Activated naive CD4-positive, alpha-beta T cell treated with anti-CD3 and anti-CD28 coated beads, Interleukin-2, amount 10 ng/mL, durations not matched to agents 7 days and 5 days (primary cell): ENCODE results near the gene ZKSCAN1.
"Not testable (repeated sequence)": the region's sequence is repeated elsewhere in the genome, so short reads cannot be mapped to it uniquely, and the experiment has no call there.

Experiments
- CTCF ChIA-PET: fragments of 350-600 bp; sonication (Branson Sonifier 250); formaldehyde crosslinking; loops from one replicate; lab custom pipeline; 2021; ENCODE audit warnings: antibody characterized with exemption; lab: Charles Lee
- DNase-seq: peaks from one replicate; pipeline ENCODE4 v3.0.0-alpha.2; 2020
- H3K27ac Mint-ChIP-seq: one replicate; pipeline ENCODE4 v1.8.0; 2021; ENCODE audit warnings: mild to moderate bottlenecking, moderate library complexity, mixed read lengths
- H3K27me3 Mint-ChIP-seq: one replicate; pipeline ENCODE4 v1.8.0; 2021; ENCODE audit warnings: mild to moderate bottlenecking, mixed read lengths
- H3K36me3 Mint-ChIP-seq: one replicate; pipeline ENCODE4 v1.8.0; 2021; ENCODE audit warnings: mixed read lengths
- H3K4me1 Mint-ChIP-seq: one replicate; pipeline ENCODE4 v1.8.0; 2021; ENCODE audit warnings: mixed read lengths
- H3K4me3 Mint-ChIP-seq: one replicate; pipeline ENCODE4 v1.8.0; 2021; ENCODE audit warnings: mild to moderate bottlenecking, moderate library complexity, mixed read lengths
- H3K9me3 Mint-ChIP-seq: one replicate; pipeline ENCODE4 v1.8.0; 2021; ENCODE audit warnings: mixed read lengths

The ZKSCAN1 gene

GRCh38 chr7:100015232-100016214 lies at the start of gene ZKSCAN1:
TSS of gene ZKSCAN1 (plus strand) at chr7:100015596. CDS start at chr7:100023507, 7,911 bp downstream.
- peaks cover 4% of the 10 kb centered on the region for H3K27me3 Mint-ChIP-seq
- H3K4me1 Mint-ChIP-seq = peaks cover 48% of the 10 kb centered on the region
- H3K36me3 Mint-ChIP-seq = peaks cover 9% of the 10 kb centered on the region
- H3K4me3 Mint-ChIP-seq = peak within 1 kb of the TSS; percentile 96
- H3K9me3 Mint-ChIP-seq = no peaks in the 10 kb centered on the region
- CTCF ChIA-PET = interaction anchor here (1.8 kb wide), 1 partner anchor 22 kb away, joined by 10 read pairs; no protein-coding TSS in a partner anchor
- DNase-seq = peak; percentile 89
- peak within 1 kb of the TSS; percentile 98 for H3K27ac Mint-ChIP-seq

- no peak overlapping the region for H3K4me3 Mint-ChIP-seq
These were observed 46.1 kb upstream of the ZKSCAN1 start for GRCh38 chr7:99969298-99969697.

GRCh38 chr7:99969813-99970212 lies 45.6 kb upstream of the ZKSCAN1 start:
- peaks cover 19% of the 10 kb centered on the region for H3K27me3 Mint-ChIP-seq
- H3K4me1 Mint-ChIP-seq, H3K9me3 Mint-ChIP-seq, DNase-seq, H3K36me3 Mint-ChIP-seq, H3K27ac Mint-ChIP-seq, CTCF ChIA-PET, H3K4me3 Mint-ChIP-seq: not testable (repeated sequence)

More at GRCh38 chr7:99969298-99969697, 46.1 kb upstream of the ZKSCAN1 start:
- H3K9me3 Mint-ChIP-seq = no peaks in the 10 kb centered on the region
- H3K4me1 Mint-ChIP-seq = no peaks in the 10 kb centered on the region
- peaks cover 23% of the 10 kb centered on the region for H3K27me3 Mint-ChIP-seq
- no peak overlapping the region for H3K27ac Mint-ChIP-seq
- CTCF ChIA-PET = no interaction called here
- H3K36me3 Mint-ChIP-seq = no peaks in the 10 kb centered on the region
- no peak for DNase-seq

GRCh38 chr7:99971242-99971641 lies 44.2 kb upstream of the ZKSCAN1 start:
- peaks cover 31% of the 10 kb centered on the region for H3K27me3 Mint-ChIP-seq
- H3K4me1 Mint-ChIP-seq = no peaks in the 10 kb centered on the region
- no peak overlapping the region for H3K4me3 Mint-ChIP-seq
- no peak overlapping the region for H3K27ac Mint-ChIP-seq
- DNase-seq = no peak
- CTCF ChIA-PET = no interaction called here
- no peaks in the 10 kb centered on the region for H3K36me3 Mint-ChIP-seq
- H3K9me3 Mint-ChIP-seq = no peaks in the 10 kb centered on the region

- H3K4me1 Mint-ChIP-seq, H3K4me3 Mint-ChIP-seq, DNase-seq, H3K36me3 Mint-ChIP-seq, H3K9me3 Mint-ChIP-seq, CTCF ChIA-PET, H3K27ac Mint-ChIP-seq: not testable (repeated sequence)
- peaks cover 20% of the 10 kb centered on the region for H3K27me3 Mint-ChIP-seq
These were observed 41.6 kb upstream of the ZKSCAN1 start for GRCh38 chr7:99973817-99974216.

GRCh38 chr7:99974681-99975080 lies 40.7 kb upstream of the ZKSCAN1 start:
- no peak overlapping the region for H3K4me3 Mint-ChIP-seq
- H3K27me3 Mint-ChIP-seq = peaks cover 22% of the 10 kb centered on the region
- no peaks in the 10 kb centered on the region for H3K36me3 Mint-ChIP-seq
- CTCF ChIA-PET = interaction anchor here (3.5 kb wide), 1 partner anchor 15 kb away, joined by 17 read pairs; no protein-coding TSS in a partner anchor
- no peaks in the 10 kb centered on the region for H3K9me3 Mint-ChIP-seq
- no peak for DNase-seq
- no peaks in the 10 kb centered on the region for H3K4me1 Mint-ChIP-seq
- H3K27ac Mint-ChIP-seq = no peak overlapping the region

- Mint-ChIP-seq H3K4me3 (no peak within 1 kb of the TSS), H3K9me3 (no peaks in the 10 kb centered on the region), H3K27ac (no peak within 1 kb of the TSS), H3K27me3 (peaks cover 25% of the 10 kb centered on the region), H3K4me1 (no peaks in the 10 kb centered on the region), H3K36me3 (no peaks in the 10 kb centered on the region)
- no peak for DNase-seq
- CTCF ChIA-PET = interaction anchor here (1.0 to 3.5 kb wide), 3 partner anchors 14 to 78 kb away, joined by 3 to 17 read pairs (median 3); no protein-coding TSS in a partner anchor
These were observed 39.4 kb upstream of the ZKSCAN1 start, which contains the start of gene AZGP1 for GRCh38 chr7:99975782-99976521. TSS of gene AZGP1 (minus strand) at chr7:99976031. CDS start at chr7:99976020, 11 bp downstream.

- Mint-ChIP-seq H3K27ac (no peak overlapping the region), H3K9me3 (no peaks in the 10 kb centered on the region), H3K4me3 (no peak overlapping the region), H3K36me3 (no peaks in the 10 kb centered on the region), H3K4me1 (no peaks in the 10 kb centered on the region), H3K27me3 (peaks cover 28% of the 10 kb centered on the region)
- DNase-seq = no peak
- CTCF ChIA-PET = interaction anchor here (3.5 kb wide), 1 partner anchor 13 kb away, joined by 17 read pairs; no protein-coding TSS in a partner anchor
These were observed 38.8 kb upstream of the ZKSCAN1 start for GRCh38 chr7:99976626-99977025.

- H3K4me3 Mint-ChIP-seq, H3K4me1 Mint-ChIP-seq, H3K36me3 Mint-ChIP-seq, H3K27ac Mint-ChIP-seq, H3K9me3 Mint-ChIP-seq: not testable (repeated sequence)
- DNase-seq = peak; percentile 75
- CTCF ChIA-PET = interaction anchor here (0.6 to 3.4 kb wide), 13 partner anchors 11 to 153 kb away, joined by 3 to 23 read pairs (median 5); partner anchors contain the start of gene GJC3
- peaks cover 39% of the 10 kb centered on the region for H3K27me3 Mint-ChIP-seq
These were observed 35.6 kb upstream of the ZKSCAN1 start for GRCh38 chr7:99979814-99980225.

- H3K36me3 Mint-ChIP-seq, H3K9me3 Mint-ChIP-seq, H3K27ac Mint-ChIP-seq, DNase-seq, H3K4me1 Mint-ChIP-seq, H3K4me3 Mint-ChIP-seq: not testable (repeated sequence)
- H3K27me3 Mint-ChIP-seq = peaks cover 38% of the 10 kb centered on the region
- CTCF ChIA-PET = interaction anchor here (0.8 to 3.4 kb wide), 11 partner anchors 10 to 152 kb away, joined by 3 to 23 read pairs (median 5); partner anchors contain the start of gene GJC3
These were observed 34.9 kb upstream of the ZKSCAN1 start for GRCh38 chr7:99980448-99980872.

- H3K27ac Mint-ChIP-seq, H3K4me1 Mint-ChIP-seq, H3K9me3 Mint-ChIP-seq, DNase-seq, H3K4me3 Mint-ChIP-seq, H3K36me3 Mint-ChIP-seq: not testable (repeated sequence)
- peaks cover 37% of the 10 kb centered on the region for H3K27me3 Mint-ChIP-seq
- CTCF ChIA-PET = interaction anchor here (0.8 to 3.4 kb wide), 2 partner anchors 9 to 13 kb away, joined by 3 to 23 read pairs; no protein-coding TSS in a partner anchor
These were observed 34.3 kb upstream of the ZKSCAN1 start for GRCh38 chr7:99981066-99981465.

GRCh38 chr7:99984593-99984992 lies 30.8 kb upstream of the ZKSCAN1 start:
- H3K27me3 Mint-ChIP-seq = peaks cover 44% of the 10 kb centered on the region
- H3K4me1 Mint-ChIP-seq = peaks cover 3% of the 10 kb centered on the region
- no peak overlapping the region for H3K27ac Mint-ChIP-seq
- H3K36me3 Mint-ChIP-seq = peaks cover 2% of the 10 kb centered on the region
- no peak overlapping the region for H3K4me3 Mint-ChIP-seq
- CTCF ChIA-PET = no interaction called here
- peaks cover 4% of the 10 kb centered on the region for H3K9me3 Mint-ChIP-seq
- DNase-seq = no peak

GRCh38 chr7:99987306-99987705 lies 28.1 kb upstream of the ZKSCAN1 start:
- CTCF ChIA-PET = interaction anchor here (11.6 kb wide), 1 partner anchor 71 kb away, joined by 169 read pairs; the partner anchor contains the start of gene TRIM4
- H3K4me3 Mint-ChIP-seq, H3K9me3 Mint-ChIP-seq, H3K36me3 Mint-ChIP-seq, H3K27ac Mint-ChIP-seq, DNase-seq, H3K4me1 Mint-ChIP-seq: not testable (repeated sequence)
- peaks cover 48% of the 10 kb centered on the region for H3K27me3 Mint-ChIP-seq
